Measurements from ENCODE around the gene KCNK6.
A peak's percentile ranks its signal among the peaks of the same experiment; 100 is the strongest.
"Not testable (repeated sequence)": the region's sequence is repeated elsewhere in the genome, so short reads cannot be mapped to it uniquely, and the experiment has no call there.

KCNK6 gene

DNA sequence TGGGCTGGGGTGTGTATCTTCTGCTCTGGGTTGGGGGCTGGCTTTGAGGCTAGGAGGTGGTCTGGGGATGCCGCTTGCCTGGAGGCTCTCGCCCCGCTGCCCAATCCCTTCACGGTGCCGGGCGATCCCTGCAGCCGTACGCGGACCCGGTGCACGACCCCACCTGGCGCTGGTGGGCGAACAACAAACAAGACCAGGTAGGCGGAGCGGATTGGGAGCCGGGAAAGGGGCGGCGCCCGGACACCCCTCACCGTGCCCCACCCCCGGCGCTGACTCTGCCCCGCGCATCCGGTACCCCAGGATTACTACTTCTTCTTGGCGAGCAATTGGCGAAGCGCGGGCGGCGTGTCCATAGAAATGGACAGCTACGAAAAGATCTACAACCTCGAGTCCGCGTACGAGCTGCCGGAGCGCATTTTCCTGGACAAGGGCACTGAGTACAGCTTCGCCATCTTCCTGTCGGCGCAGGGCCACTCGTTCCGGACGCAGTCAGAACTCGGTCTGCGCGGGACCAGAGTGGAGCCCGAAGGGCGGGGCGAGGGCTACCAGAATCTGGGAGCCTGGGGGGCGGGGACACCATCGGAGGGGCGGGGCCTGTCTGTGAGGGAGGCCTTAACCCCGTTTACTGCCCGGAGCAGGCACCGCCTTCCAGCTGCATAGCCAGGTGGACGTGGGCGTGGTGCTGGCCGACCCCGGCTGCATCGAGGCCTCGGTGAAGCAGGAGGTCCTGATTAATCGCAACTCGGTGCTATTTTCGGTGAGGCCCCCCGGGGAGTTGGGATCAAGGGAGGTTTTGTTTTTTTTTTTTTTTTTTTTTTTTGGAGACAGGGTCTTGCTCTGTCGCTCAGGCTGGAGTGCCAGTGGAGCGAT, 42.7 kb downstream of the KCNK6 start:
- DNase-seq (ENCODE audit: low spot score) = peak; percentile 75

DNA sequence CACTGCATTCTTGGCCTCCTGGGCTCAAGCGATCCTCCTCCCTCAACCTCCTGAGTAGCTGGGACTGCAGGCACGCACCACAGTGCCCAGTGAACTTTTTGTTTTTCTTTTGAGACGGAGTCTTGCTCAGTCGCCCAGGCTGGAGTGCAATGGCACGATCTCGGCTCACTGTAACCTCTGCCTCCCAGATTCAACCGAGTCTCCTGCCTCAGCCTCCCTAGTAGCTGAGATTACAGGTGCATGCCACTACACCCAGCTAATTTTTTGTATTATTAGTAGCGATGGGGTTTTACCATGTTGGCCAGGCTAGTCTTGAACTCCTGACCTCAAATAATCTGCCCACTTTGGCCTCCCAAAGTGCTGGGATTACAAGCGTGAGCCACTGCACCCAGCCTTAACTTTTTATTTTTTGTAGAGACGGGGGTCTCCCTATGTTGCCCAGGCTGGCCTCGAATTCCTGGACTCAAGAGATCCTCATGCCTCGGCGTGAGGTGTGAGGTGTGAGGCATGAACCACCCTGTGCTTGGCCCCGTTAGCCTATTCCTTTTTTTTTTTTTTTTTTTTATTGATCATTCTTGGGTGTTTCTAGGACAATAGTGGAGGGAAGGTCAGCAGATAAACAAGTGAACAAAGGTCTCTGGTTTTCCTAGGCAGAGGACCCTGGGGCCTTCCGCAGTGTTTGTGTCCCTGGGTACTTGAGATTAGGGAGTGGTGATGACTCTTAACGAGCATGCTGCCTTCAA, 43.5 kb downstream of the KCNK6 start:
- not testable (repeated sequence) for DNase-seq (ENCODE audit: low spot score)

DNA sequence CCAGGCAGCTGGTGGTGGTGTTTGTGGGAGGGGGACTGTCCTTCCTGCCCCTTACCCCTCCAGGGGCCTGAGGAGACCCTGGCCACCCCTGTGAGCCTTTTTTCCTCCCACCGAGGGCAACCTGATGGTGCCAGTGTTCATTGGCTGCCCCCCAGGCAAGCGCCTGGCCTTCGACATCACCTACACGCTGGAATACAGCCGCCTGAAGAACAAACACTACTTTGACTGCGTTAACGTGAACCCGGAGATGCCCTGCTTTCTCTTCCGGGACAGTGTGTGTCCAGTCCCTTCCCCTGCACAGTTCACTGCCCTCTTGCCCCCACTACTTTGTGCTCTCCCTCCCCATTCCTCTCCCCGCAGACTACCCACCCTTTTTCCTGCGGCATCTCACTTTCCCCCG, 47.4 kb downstream of the KCNK6 start:
- no peak for DNase-seq (ENCODE audit: low spot score)

DNA sequence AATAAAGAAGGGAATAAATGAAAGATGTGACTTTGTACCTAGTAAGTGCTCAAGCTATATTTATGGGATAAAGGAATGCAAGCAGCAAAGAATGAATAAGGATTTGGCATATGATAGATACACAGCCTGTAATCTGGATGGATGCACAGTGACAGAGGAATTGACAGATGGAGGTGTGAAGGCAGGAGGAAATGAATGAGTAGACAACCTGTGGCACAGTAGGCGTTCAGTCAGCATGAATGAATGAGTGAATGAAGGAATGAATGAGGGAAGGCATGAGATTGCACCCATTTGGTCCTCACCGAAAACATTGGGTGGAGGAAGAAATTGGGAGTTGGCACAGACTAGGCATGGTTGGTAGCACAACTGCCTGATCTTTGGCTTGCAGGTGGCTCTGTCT, 49.9 kb downstream of the KCNK6 start:
- DNase-seq (ENCODE audit: low spot score) = no peak

DNA sequence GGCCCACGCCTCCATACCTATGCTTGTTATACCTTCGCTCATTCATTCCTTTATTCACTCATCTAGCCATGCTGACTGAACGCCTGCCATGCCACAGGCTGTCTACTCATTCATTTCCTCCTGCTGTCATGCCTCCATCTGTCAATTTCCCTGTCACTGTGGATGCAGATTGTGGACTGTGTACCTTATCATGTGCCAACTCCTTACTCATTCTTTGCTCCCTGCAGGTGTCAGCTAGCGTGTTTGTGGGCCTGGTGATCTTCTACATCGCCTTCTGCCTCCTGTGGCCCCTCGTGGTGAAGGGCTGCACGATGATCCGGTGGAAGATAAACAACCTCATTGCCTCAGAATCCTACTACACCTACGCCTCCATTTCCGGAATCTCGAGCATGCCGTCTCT, 50.7 kb downstream of the KCNK6 start:
- no peak for DNase-seq (ENCODE audit: low spot score)

DNA sequence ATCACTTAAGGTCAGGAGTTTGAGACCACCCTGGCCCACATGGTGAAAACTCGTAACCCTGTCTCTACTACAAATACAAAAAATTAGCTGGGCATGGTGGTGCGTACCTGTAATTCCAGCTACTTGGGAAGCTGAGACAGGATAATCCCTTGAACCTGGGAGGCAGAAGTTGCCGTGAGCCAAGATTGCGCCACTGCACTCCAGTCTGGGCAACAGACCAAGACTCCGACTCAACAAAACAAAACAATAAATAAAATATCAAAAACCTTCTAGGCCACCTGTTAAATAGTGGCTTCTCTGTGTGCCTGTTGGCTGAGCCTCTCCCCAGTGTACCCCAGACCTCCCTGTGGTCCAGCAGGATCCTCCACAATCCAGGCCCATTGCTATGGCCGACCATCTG, 51.4 kb downstream of the KCNK6 start:
- no peak for DNase-seq (ENCODE audit: low spot score)

DNA sequence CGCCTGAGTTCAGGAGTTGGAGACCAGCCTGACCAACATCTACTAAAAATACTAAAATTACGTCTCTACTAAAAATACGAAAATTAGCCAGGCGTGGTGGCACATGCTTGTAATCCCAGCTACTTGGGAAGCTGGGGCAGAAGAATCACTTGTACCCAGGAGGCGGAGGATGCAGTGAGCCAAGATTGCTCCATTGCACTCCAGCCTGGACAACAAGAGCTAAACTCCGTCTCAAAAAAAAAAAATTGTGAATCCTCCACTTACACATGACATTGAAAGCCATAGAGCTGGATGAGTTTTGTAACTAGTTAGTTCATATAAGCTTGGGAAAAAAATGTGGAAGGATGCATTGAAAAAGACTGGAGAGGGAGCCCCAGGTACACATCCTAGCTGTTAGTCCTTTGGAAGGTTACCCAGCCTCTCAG, 54.3 kb downstream of the KCNK6 start:
- DNase-seq (ENCODE audit: low spot score) = no peak

DNA sequence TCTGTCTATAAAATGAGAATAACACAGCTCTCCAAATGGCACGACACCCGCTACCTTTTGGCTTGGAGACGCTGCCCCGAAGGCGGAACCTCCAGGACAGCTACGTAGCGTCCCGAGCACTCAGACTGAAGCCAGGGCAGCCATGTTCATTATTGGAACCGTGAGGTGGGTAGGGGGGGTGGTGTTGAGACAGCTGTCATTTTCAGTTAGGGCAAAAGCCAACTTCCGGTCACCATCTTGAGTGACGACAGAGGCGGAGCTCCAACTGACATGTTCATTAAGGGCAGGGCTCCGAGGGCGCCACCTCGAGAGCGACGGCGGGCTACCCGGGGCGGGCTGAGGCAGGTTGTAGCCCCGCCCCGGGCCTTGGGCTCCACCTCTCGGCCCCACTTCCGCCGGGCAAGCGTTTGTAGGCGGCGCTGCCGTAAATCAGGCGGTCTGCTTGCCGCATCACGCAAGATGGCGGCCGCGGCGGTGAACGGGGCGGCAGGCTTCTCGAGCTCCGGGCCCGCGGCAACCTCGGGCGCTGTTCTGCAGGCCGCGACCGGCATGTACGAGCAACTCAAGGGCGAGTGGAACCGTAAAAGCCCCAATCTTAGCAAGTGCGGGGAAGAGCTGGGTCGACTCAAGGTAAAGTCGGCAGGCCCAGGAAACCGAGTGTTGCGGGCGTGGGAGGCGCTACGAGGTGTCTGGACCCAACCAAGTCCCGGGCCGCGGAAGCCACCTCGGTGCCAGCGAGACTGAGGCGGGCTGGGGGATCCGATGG, 54.9 kb downstream of the KCNK6 start, which contains the start of gene PSMD8:
TSS of gene PSMD8 (plus strand) at position 240 of the 766 bp plus-strand sequence. CDS start at position 271, 31 bp downstream.
- DNase-seq (ENCODE audit: low spot score) = peak; percentile 99

DNA sequence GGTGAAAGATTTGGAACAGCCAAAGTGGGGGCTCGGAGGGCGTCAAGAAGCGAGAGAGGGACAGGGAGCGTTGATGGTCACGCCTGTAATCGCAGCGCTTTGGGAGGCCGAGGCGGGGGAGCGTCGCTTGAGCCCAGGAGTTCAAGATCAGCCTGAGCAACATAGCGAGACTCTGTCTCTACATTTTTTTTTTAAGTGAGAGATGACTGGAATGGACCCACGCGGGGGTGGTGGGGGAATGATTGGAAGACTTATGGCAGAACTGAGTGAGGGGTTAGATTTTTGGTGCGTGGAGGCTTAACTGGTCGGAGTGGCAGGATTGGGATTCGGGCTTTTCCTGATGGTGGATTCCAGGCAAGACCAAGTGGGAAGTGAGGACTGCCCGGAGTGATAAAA, 55.5 kb downstream of the KCNK6 start:
- DNase-seq (ENCODE audit: low spot score) = no peak

DNA sequence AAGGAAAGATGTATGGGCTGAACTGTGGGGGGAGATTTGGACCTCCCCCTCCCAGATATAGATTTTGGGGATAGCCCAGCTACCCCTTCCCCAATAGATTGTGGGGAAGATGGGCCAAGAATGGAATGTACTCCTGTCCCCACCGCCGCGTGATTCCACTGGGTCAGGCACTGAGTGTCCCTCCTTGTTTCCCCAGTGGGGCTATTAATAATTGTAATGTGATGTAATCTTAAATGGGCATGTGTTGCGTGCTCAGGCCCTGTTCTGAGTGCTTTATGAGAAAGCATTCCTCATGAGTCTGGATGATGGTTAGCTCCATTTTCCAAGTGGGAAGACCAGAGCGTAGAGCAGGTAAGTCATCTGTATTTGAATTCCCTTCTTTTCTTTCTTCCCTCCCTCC, 56.1 kb downstream of the KCNK6 start:
- peak; percentile 72 for DNase-seq (ENCODE audit: low spot score)

DNA sequence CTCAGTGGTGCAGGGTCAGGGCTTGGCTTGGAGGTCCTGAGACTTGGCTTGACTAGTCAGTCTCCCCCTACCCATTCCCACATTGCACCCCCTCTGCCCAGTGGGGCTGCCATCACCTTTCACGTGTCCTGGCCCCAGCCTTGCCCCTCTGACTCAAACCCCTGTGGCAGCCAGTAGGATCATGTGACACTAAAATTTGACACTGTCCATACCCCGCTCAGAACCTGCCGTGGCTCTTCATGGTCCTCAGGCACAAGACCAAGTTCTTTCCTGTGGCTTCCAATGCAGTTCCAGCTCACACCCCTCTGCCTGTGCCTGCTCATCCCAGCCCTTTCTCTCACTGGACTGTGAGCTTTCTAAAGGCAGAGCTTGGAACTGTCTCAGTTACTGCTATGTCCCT, 56.9 kb downstream of the KCNK6 start:
- no peak for DNase-seq (ENCODE audit: low spot score)

DNA sequence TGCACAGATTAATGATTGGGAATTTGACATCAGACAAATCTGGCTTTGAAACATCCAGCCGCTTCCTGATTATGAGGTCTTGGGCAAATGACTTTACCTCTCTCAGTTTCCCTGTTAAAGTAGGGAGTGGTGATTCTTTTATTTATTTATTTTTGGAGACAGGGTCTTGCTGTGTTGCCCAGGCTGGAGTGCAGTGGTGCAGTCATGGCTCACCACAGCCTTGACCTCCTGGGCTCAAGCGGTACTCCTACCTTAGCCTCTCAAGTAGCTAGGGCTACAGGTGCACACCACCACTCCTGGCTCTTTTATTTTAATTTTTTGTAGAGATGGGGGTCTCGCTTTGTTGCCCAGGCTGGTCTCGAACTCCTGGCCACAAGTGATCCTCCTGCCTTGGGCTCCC, 57.4 kb downstream of the KCNK6 start:
- no peak for DNase-seq (ENCODE audit: low spot score)

DNA sequence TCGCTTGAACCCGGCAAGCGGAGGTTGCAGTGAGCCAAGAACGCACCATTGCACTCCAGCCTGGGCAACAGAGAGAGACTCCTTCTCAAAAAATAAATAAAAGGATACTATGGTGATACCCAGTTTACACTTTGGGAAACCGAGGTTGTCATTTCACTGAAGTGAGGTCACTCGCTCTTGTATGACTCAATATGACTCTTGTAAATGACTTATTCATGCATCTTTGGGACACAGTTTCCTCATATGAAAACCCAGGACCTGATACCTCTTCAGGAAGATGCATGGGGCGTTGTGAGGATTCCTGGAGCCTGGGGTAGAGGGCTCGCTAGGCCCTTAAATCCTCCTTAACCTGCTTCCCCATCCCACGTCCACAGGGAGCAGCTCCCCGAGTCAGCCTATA, 59.2 kb downstream of the KCNK6 start:
- peak; percentile 75 for DNase-seq (ENCODE audit: low spot score)

DNA sequence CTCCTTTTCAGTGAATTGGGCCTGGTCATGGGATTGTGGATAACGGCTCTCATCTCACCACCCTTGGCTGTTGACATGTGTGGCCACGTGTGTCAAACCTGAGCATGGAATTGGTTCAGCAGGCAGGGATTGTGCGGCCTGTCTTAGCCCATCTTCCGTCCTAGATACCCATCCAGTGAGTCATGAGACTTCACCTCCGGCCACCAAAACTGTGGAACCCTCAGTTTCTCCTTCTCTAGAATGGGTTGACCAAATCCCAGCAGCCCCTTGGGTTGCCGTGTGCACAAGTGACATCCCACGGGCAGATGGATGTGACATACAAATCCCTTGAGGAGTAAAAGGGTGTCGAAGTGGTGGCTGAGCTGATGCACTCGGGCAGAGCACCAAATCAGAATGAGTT, 61.5 kb downstream of the KCNK6 start:
- DNase-seq (ENCODE audit: low spot score) = no peak
